Fibroblast of peridontal ligament (primary cell): Measurements from ENCODE around the gene MMP3.

Experiments used
- DNase-seq: peaks from one replicate; pipeline ENCODE4 v3.0.0-alpha.2; 2010; ENCODE audit errors: extremely low read depth

MMP3 gene

GRCh38 chr11:102831489-102832440 lies 11.6 kb downstream of the MMP3 start:
- DNase-seq, result peak; percentile 81

GRCh38 chr11:102831128-102831488 lies 12.3 kb downstream of the MMP3 start:
- no peak for DNase-seq

GRCh38 chr11:102830001-102830727 lies 13.2 kb downstream of the MMP3 start:
- peak; percentile 41 for DNase-seq

GRCh38 chr11:102829316-102830000 lies 14.0 kb downstream of the MMP3 start:
- no peak for DNase-seq

- no peak for DNase-seq
Measured at GRCh38 chr11:102824556-102824955, 18.9 kb downstream of the MMP3 start.

GRCh38 chr11:102819491-102819890 lies 23.9 kb downstream of the MMP3 start:
- DNase-seq, result no peak

GRCh38 chr11:102813484-102813883 lies 29.9 kb downstream of the MMP3 start:
- no peak for DNase-seq

- DNase-seq, result no peak
Measured at GRCh38 chr11:102812188-102812587, 31.2 kb downstream of the MMP3 start.

GRCh38 chr11:102810950-102811660 lies 32.3 kb downstream of the MMP3 start:
- peak; percentile 70 for DNase-seq

GRCh38 chr11:102809971-102810370 lies 33.4 kb downstream of the MMP3 start:
- no peak for DNase-seq

GRCh38 chr11:102807921-102808320 lies 35.5 kb downstream of the MMP3 start:
- no peak for DNase-seq

GRCh38 chr11:102806296-102806695 lies 37.1 kb downstream of the MMP3 start:
- peak; percentile 53 for DNase-seq

- DNase-seq, result peak; percentile 98
Measured at GRCh38 chr11:102802341-102802740, 41.1 kb downstream of the MMP3 start.

GRCh38 chr11:102800767-102801166 lies 42.6 kb downstream of the MMP3 start:
- DNase-seq, result peak; percentile 76

GRCh38 chr11:102799681-102800340 lies 43.6 kb downstream of the MMP3 start:
- peak; percentile 43 for DNase-seq

- peak; percentile 85 for DNase-seq
Measured at GRCh38 chr11:102798012-102798746, 45.2 kb downstream of the MMP3 start, which contains the start of gene MMP1. Gene MMP1, minus strand, starts transcription at chr11:102798160. Its CDS starts 68 bp downstream, at chr11:102798092.

GRCh38 chr11:102794382-102794781 lies 49.0 kb downstream of the MMP3 start:
- peak; percentile 27 for DNase-seq

- DNase-seq, result no peak
Measured at GRCh38 chr11:102793677-102794290, 49.6 kb downstream of the MMP3 start.

- no peak for DNase-seq
Measured at GRCh38 chr11:102792604-102793003, 50.8 kb downstream of the MMP3 start.
